Lower leg skin (tissue), 4 donors: ENCODE results near the gene GABRG3. TPM values are rescaled to one million over a fixed set of nuclear protein-coding genes. Genes with fewer than 3 reads are reported as not detected.

Source experiments
- DNase-seq, 2 donors: peaks; one replicate each; pipeline ENCODE4 v3.0.0-alpha.2; 2019; ENCODE audit warnings: low spot score in 2 of 2
- H3K4me3 ChIP-seq: fragments of 200-600 bp; sonication (generic); 2 replicates; pipeline ENCODE4 v1.5.1; 2017; ENCODE audit warnings: mild to moderate bottlenecking, low read depth; ENCODE audit not compliant: poor library complexity, severe bottlenecking
- CTCF ChIP-seq, 3 donors: fragments of 450-650 bp; IDR thresholded peaks; one replicate each; pipeline ENCODE4 v1.5.1; 2016; ENCODE audit warnings: antibody characterized with exemption in 3 of 3, mild to moderate bottlenecking in 3 of 3, moderate library complexity in 2 of 3
- POLR2A ChIP-seq, 2 donors: fragments of 450-650 bp; IDR thresholded peaks; one replicate each; pipeline ENCODE4 v1.6.1; 2016 to 2017; ENCODE audit warnings: antibody characterized with exemption in 2 of 2, mild to moderate bottlenecking in 1 of 2, moderate library complexity in 1 of 2
- WGBS, 2 donors: methylation state at CpG; one replicate each; pipeline ENCODE4 v1.1.5; 2018; 5-methylcytosine and 5-hydroxymethylcytosine counted together
- intact Hi-C: fragments of 100-400 bp; cut with DNase I; formaldehyde crosslinking; loops from one replicate; pipeline ENCODE4 v1.15.0; 2023; ENCODE audit warnings: low total_unique reads
- total RNA-seq, 4 donors: library from RNA; depleted of rRNA; stranded (reverse); fragments of >200 nt; gene quantifications; one replicate each; pipeline ENCODE4 v1.1.0, GENCODE V29; 2016

Gene GABRG3
- total RNA-seq, 4 donors from 2014 or later: 0.12 to 0.49 (median 0.25) TPM

DNA sequence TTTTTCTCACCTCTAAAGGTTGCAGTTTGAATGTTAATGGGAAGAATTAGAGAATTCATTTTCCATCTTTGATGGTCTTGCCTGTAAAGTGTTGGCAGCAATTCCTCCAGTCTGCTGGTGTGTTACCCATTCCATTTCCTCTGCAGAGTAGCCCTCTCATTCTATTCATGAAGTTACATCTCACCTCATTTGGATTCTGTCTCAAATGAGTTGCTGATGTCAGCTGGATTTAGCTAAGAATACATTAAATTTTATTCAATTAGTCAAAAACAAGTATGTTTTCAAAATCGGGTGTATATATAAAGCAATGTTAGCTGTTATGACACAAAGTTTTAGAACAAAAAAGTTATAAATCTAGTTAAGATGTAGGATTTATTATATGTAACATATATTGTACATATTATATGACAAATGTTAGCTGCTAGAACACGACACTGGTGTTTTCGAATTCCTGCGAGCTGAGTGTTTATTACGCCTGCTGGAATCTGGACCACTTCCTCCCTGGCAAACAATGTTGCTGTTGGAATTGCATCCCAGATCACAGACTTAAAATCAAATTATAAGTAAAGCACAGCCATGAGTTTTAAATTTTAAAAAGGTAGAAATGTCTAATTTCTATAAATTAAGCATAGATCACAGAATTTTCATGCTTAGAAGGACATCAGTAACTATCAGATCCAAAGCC, 611.9 kb downstream of the GABRG3 start:
- no peak overlapping the region for H3K4me3 ChIP-seq
- 50 to 62% methylated on average over 5 of the region's 5 CpGs for WGBS, 2 donors
- intact Hi-C loops: no loop called here
- no peak for DNase-seq
- TF ChIP-seq POLR2A (IDR thresholded peaks at IDR 0.05) (no peak), CTCF (IDR thresholded peaks at IDR 0.05) (no peak)

- H3K4me3 ChIP-seq: no peak overlapping the region
- intact Hi-C loops: no loop called here
- TF ChIP-seq CTCF (IDR thresholded peaks at IDR 0.05) (no peak), POLR2A (IDR thresholded peaks at IDR 0.05) (no peak)
- no peak for DNase-seq
- 39 to 41% methylated on average over 1 of the region's 1 CpG for WGBS, 2 donors
These were observed 612.7 kb downstream of the GABRG3 start for GRCh38 chr15:27583651-27584050.

DNA sequence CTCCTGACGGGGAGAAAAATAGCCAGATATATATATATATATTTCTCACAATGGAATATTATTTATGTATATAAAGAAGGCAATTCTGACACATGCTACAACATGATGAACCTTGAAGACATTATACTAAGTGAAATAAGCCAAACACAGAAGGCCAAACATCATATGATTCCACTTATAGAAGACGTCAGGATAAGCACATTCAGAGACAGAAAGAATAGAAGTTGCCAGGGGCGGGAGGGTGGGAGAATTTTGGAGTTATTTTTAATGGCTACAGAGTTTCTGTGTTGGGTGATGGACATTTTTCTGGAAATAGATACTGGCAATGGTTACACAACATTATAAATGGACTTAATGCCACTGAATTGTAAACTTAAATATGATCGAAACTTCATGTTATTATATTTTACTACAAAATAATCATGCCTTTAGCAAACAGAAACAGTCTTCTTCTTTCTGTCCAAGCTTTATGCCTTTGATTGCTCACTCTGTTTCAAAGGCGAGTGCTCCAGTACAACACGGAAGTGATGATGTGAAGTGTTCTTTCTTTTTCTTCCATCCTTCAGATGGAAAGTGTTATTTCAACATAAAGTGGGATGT, 614.2 kb downstream of the GABRG3 start:
- intact Hi-C loops: no loop called here
- no peak for DNase-seq
- no peak overlapping the region for H3K4me3 ChIP-seq
- 71 to 75% methylated on average over 6 of the region's 6 CpGs for WGBS, 2 donors
- no peak for TF ChIP-seq CTCF (IDR thresholded peaks at IDR 0.05)
- TF ChIP-seq POLR2A (IDR thresholded peaks at IDR 0.05): no peak

- no peak overlapping the region for H3K4me3 ChIP-seq
- intact Hi-C loops: no loop called here
- TF ChIP-seq CTCF (IDR thresholded peaks at IDR 0.05) (no peak), POLR2A (IDR thresholded peaks at IDR 0.05) (no peak)
- no peak for DNase-seq
- WGBS, 2 donors: 31 to 35% methylated on average over 14 of the region's 14 CpGs
These were observed 616.8 kb downstream of the GABRG3 start for GRCh38 chr15:27587810-27588209.

DNA sequence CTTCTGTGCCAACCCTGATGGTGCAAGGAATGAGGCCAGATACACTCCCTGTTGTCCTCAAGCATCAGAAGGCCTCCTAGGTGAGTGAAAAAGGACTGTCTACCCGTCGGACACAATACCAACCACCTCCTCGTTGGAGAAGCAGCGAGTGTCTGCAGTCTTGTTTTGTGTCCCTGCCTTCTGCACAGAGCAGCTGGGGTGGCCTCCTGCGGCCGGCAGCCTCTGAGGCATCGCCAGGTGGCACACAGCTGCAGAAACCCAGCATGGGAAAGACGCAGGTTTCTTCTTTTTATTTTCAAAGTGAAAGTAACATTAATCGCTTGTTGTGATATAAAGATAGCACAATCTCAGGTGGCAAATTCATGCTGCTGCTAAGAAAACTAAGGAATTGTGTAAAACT, 618.3 kb downstream of the GABRG3 start:
- TF ChIP-seq POLR2A (IDR thresholded peaks at IDR 0.05) (no peak), CTCF (IDR thresholded peaks at IDR 0.05) (no peak)
- intact Hi-C loops: no loop called here
- DNase-seq: no peak
- no peak overlapping the region for H3K4me3 ChIP-seq
- 62 to 71% methylated on average over 9 of the region's 9 CpGs for WGBS, 2 donors
